Skeletal muscle tissue (tissue), 4 donors: ENCODE data around the gene CBFA2T2. TPM values are rescaled to one million over a fixed set of nuclear protein-coding genes. Genes with fewer than 3 reads are reported as not detected.

Experiments
- H3K27ac ChIP-seq: one replicate; pipeline ENCODE4 v1.7.0; 2013; ENCODE audit warnings: mild to moderate bottlenecking, low read depth, low read length, inconsistent platforms
- H3K27me3 ChIP-seq, 3 donors: one replicate each; pipeline ENCODE4 v1.7.0; 2013; ENCODE audit warnings: low read length in 3 of 3; ENCODE audit not compliant: control insufficient read depth in 3 of 3, insufficient read depth in 3 of 3
- H3K36me3 ChIP-seq, 3 donors: one replicate each; pipeline ENCODE4 v1.7.0; 2013; ENCODE audit warnings: low read length in 3 of 3; ENCODE audit not compliant: control insufficient read depth in 3 of 3, insufficient read depth in 3 of 3
- H3K4me1 ChIP-seq, 3 donors: one replicate each; pipeline ENCODE4 v1.7.0; 2013; ENCODE audit warnings: low read length in 3 of 3, mild to moderate bottlenecking in 3 of 3; ENCODE audit not compliant: control insufficient read depth in 3 of 3, insufficient read depth in 3 of 3
- H3K4me3 ChIP-seq, 3 donors: one replicate each; pipeline ENCODE4 v1.7.0; 2013; ENCODE audit warnings: low read length in 3 of 3
- H3K9ac ChIP-seq, 3 donors: one replicate each; pipeline ENCODE4 v1.7.0; 2013; ENCODE audit warnings: low read length in 3 of 3, mild to moderate bottlenecking in 3 of 3, moderate library complexity in 2 of 3, low read depth in 1 of 3
- H3K9me3 ChIP-seq, 3 donors: one replicate each; pipeline ENCODE4 v1.7.0; 2013; ENCODE audit warnings: low read length in 3 of 3; ENCODE audit not compliant: control insufficient read depth in 3 of 3
- total RNA-seq: library from RNA; depleted of rRNA; stranded (reverse); fragments of >200 nt; gene quantifications from one replicate; pipeline ENCODE4 v1.2.3, GENCODE V29; 2014
- donor health status: Osteomylitis.

The CBFA2T2 gene
- total RNA-seq, 1 donor from 2014 or later: 10.4 TPM

GRCh38 chr20:33673114-33673409 lies 183.2 kb downstream of the CBFA2T2 start:
- Histone ChIP-seq H3K4me3 (peak overlapping the region; percentile 80 to 85 (median 83)), H3K27ac (peak overlapping the region; percentile 81), H3K36me3 (peaks cover 27 to 33% (median 28%) of the 10 kb centered on the region in 3 donors), H3K9ac (peak overlapping the region; percentile 85 to 87 (median 87)), H3K27me3 (no peaks in the 10 kb centered on the region), H3K4me1 (peaks cover 37 to 46% (median 42%) of the 10 kb centered on the region in 3 donors), H3K9me3 (no peaks in the 10 kb centered on the region)

GRCh38 chr20:33673410-33674293 lies 183.8 kb downstream of the CBFA2T2 start:
- no peaks in the 10 kb centered on the region for H3K9me3 ChIP-seq
- peak overlapping the region; percentile 81 for H3K27ac ChIP-seq
- H3K9ac ChIP-seq: peak overlapping the region; percentile 85 to 87 (median 87)
- H3K4me1 ChIP-seq: peaks cover 32 to 42% (median 38%) of the 10 kb centered on the region in 3 donors
- peaks cover 24 to 29% (median 26%) of the 10 kb centered on the region in 3 donors for H3K36me3 ChIP-seq
- no peaks in the 10 kb centered on the region for H3K27me3 ChIP-seq
- H3K4me3 ChIP-seq: peak overlapping the region; percentile 80 to 85 (median 83)

GRCh38 chr20:33674294-33675135 lies 184.6 kb downstream of the CBFA2T2 start, which contains the start of gene NECAB3:
Gene NECAB3 (minus strand): TSS chr20:33674428. CDS start chr20:33674352, 76 bp downstream.
- Histone ChIP-seq H3K27ac (peak within 1 kb of the TSS; percentile 81), H3K4me3 (peak within 1 kb of the TSS; percentile 80 to 85 (median 83)), H3K9me3 (no peaks in the 10 kb centered on the region), H3K9ac (peak within 1 kb of the TSS; percentile 85 to 87 (median 87)), H3K36me3 (peaks cover 19 to 22% (median 19%) of the 10 kb centered on the region in 3 donors), H3K27me3 (no peaks in the 10 kb centered on the region), H3K4me1 (peaks cover 32 to 42% (median 38%) of the 10 kb centered on the region in 3 donors)

GRCh38 chr20:33675136-33675959 lies 185.5 kb downstream of the CBFA2T2 start:
- peaks cover 29 to 38% (median 38%) of the 10 kb centered on the region in 3 donors for H3K4me1 ChIP-seq
- no peaks in the 10 kb centered on the region for H3K27me3 ChIP-seq
- H3K4me3 ChIP-seq: peak overlapping the region; percentile 76 to 80 (median 80)
- peaks cover 12 to 14% (median 13%) of the 10 kb centered on the region in 3 donors for H3K36me3 ChIP-seq
- no peaks in the 10 kb centered on the region for H3K9me3 ChIP-seq
- peak overlapping the region; percentile 71 for H3K27ac ChIP-seq
- H3K9ac ChIP-seq: peak overlapping the region in 2 of 3 donors; percentile 57 to 74

GRCh38 chr20:33676121-33676520 lies 186.2 kb downstream of the CBFA2T2 start:
- Histone ChIP-seq H3K27ac (peak overlapping the region; percentile 71), H3K9me3 (no peaks in the 10 kb centered on the region), H3K36me3 (peaks cover 7 to 8% (median 7%) of the 10 kb centered on the region in 3 donors), H3K27me3 (no peaks in the 10 kb centered on the region), H3K4me1 (peaks cover 29 to 38% (median 35%) of the 10 kb centered on the region in 3 donors), H3K4me3 (no peak overlapping the region), H3K9ac (peak overlapping the region in 1 of 3 donors; percentile 45)

- H3K36me3 ChIP-seq: peaks cover under 1 to 1% (median under 1%) of the 10 kb centered on the region in 3 donors
- peaks cover 28 to 38% (median 32%) of the 10 kb centered on the region in 3 donors for H3K4me1 ChIP-seq
- no peaks in the 10 kb centered on the region for H3K9me3 ChIP-seq
- H3K27ac ChIP-seq: no peak overlapping the region
- no peaks in the 10 kb centered on the region for H3K27me3 ChIP-seq
- no peak overlapping the region for H3K9ac ChIP-seq
- H3K4me3 ChIP-seq: no peak overlapping the region
Observed at GRCh38 chr20:33676652-33677645, 187.1 kb downstream of the CBFA2T2 start.

GRCh38 chr20:33677991-33678702 lies 188.3 kb downstream of the CBFA2T2 start:
- H3K9ac ChIP-seq: no peak overlapping the region
- peaks cover 16 to 32% (median 22%) of the 10 kb centered on the region in 3 donors for H3K4me1 ChIP-seq
- no peak overlapping the region for H3K27ac ChIP-seq
- peak overlapping the region in 1 of 3 donors; percentile 13 for H3K4me3 ChIP-seq
- H3K36me3 ChIP-seq: no peaks in the 10 kb centered on the region
- no peaks in the 10 kb centered on the region for H3K27me3 ChIP-seq
- H3K9me3 ChIP-seq: no peaks in the 10 kb centered on the region

- no peaks in the 10 kb centered on the region for H3K9me3 ChIP-seq
- no peak overlapping the region for H3K9ac ChIP-seq
- peaks cover 5 to 27% (median 15%) of the 10 kb centered on the region in 3 donors for H3K4me1 ChIP-seq
- H3K36me3 ChIP-seq: no peaks in the 10 kb centered on the region
- no peak overlapping the region for H3K4me3 ChIP-seq
- H3K27me3 ChIP-seq: no peaks in the 10 kb centered on the region
- H3K27ac ChIP-seq: no peak overlapping the region
Observed at GRCh38 chr20:33679758-33680485, 190.0 kb downstream of the CBFA2T2 start.
